T-helper 2 cell (primary cell): Measurements from ENCODE around the gene PACSIN3.
"Not testable (repeated sequence)": the region's sequence is repeated elsewhere in the genome, so short reads cannot be mapped to it uniquely, and the experiment has no call there.

ENCODE experiments used
- DNase-seq, 5 experiments: peaks; one replicate each; pipeline versions ENCODE4 v3.0.0 to v3.0.0-alpha.2; 2012 to 2022
- total RNA-seq, 2 donors: gene quantifications; one replicate each; lab custom pipeline; 2026; lab: John Stamatoyannopoulos, UW

PACSIN3 gene
- 0 to 0.88 reads per million in 2 donors for total RNA-seq

DNA sequence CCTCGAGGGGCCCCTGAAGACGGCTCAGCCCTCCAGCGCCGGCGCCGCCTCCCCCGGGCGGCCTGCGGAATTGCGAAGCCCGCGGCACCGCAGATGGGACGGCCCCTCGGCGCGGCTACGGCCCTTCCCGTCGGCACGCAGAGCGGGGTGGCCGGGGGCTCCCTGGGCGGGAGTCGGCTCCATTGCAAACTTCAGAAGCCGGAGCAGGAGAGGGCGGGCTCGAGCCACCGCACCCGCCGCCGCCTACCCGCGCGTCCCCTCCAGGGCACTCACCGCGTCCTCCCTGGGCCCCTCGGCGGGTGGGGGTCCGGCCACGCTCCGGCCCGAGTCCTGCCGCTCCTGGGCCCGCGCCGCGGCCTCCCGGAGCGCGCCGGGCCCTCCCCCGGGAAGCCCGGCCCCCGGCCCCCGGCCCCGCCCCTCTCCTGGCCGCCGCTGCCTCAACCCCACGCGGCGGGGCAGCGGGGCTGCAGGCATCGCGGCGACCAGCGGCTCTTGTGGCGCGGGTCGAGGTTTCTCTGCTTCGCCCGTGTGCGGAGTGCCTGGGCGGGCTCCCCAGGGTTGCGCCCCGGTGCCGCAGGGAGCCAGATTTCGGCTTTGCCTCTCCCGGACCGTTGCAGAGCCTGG, at the start of gene PACSIN3:
Gene PACSIN3 (minus strand): TSS at position 359 of the 624 bp plus-strand sequence. CDS start 3,707 bp downstream, outside the sequence.
- peak in 3 of 5 experiments; percentile 32 to 33 (median 33) for DNase-seq

DNA sequence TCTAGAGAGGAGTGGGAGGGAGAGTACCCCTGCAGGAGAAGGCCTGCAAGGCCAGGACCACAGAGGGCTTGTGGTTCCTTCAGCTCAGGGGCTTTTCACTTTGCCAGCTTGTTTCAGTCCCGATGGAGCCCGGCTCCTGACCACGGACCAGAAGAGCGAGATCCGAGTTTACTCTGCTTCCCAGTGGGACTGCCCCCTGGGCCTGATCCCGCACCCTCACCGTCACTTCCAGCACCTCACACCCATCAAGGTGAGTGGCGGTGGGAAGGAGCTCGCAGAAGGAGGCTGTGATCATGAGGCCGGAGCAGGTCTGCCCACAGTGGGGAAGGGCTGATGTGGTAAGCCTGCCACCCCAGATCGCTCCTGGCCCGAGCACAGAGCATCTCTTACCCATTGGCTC, 48.9 kb upstream of the PACSIN3 start:
- no peak for DNase-seq

DNA sequence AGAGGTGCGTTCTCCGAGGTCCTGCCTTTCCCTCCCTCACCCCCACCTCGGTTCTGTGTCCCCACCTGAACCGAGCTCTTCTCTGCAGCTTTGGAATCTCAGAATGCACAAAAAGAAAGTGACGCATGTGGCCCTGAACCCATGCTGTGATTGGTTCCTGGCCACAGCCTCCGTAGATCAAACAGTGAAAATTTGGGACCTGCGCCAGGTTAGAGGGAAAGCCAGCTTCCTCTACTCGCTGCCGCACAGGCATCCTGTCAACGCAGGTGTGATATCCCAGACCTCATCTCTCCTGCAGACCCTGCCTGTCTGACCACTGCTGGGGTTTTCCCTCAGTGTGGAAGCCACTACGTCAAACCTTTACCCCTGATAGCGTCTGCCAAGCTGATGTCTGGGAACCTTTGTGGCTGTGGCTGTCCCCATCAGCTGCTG, 48.5 kb upstream of the PACSIN3 start:
- peak in 4 of 5 experiments; percentile 11 to 69 (median 58) for DNase-seq

GRCh38 chr11:47233989-47234668, 47.9 kb upstream of the PACSIN3 start:
- no peak for DNase-seq

DNA sequence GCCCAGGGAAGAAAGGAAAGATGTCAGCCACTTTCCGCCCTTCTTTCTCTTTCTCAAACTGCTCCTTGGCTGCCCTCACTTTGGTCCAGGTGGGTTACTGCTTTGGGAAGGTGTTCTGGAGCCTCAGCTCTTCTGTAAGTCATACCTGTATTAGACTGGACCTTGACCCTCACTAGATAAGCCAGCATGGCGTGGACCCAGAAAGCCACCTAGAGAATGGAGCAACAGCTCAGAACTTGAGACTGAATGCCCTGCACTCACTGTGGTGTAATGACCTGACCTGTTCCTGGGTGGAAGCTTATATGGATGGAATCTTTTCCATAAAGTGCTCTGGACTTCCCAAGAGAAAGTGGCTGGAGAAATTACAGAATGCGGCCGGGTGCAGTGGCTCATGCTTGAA, 46.8 kb upstream of the PACSIN3 start:
- DNase-seq, result no peak

- no peak for DNase-seq
These were observed 42.9 kb upstream of the PACSIN3 start for GRCh38 chr11:47229161-47229560.

DNA sequence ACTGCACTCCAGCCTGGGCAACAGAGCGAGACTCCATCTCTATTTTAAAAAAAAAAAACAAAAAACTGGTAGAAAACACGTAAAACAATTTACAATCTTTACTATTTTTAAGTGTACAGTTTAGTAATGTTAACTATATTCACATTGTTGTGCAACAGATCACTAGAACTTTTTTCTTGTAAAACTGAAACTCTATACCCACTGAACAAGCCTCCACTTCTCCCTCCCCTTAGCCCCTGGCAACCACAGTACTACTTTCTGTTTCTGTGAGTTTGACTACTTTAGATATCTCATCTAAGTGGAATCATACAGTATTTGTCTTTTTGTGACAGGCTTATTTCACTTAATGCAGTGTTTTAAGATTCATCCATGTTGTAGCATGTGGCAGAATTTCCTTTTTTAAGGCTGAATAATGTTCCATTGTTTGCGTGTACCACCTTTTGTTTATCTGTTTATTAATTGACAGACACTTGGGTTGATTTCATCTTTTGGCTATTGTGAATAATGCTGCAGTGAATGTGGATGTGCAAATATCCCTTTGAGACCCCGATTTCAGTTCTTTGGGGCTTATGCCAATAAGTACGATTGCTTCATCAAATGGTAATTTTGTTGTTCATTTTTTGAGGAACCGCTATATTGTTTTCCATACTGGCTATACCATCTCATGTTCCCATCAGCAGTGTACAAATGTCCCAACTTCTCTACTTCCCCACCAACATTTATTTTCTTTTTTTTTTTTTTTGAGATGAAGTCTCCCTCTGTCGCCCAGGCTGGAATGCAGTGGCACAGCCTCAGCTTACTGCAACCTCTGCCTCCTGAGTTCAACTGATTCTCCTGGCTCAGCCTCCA, 39.5 kb upstream of the PACSIN3 start:
- DNase-seq, result peak in 2 of 5 experiments; percentile 9 to 81

GRCh38 chr11:47222696-47223095, 36.5 kb upstream of the PACSIN3 start:
- DNase-seq, result no peak

DNA sequence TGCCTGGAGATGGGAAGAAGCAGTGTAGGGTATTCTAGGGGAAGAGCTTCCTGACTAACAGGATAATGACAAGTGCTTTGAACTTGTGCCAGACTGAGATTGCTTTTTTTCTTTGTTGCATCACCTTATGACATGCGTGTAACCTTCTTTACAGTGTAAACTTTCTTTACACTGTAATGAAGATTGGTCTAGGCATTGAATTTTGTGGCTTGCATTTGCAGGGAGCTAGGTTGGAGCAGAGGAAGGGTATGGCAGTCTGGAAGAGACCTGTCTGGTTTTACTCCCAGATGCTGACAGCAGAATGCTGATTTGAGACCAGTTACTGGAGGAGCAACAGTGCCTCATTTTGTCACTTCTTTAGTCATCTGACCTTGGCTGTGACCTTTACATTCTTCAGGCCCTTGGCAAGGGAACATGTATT, 34.2 kb upstream of the PACSIN3 start:
- DNase-seq, result no peak

DNA sequence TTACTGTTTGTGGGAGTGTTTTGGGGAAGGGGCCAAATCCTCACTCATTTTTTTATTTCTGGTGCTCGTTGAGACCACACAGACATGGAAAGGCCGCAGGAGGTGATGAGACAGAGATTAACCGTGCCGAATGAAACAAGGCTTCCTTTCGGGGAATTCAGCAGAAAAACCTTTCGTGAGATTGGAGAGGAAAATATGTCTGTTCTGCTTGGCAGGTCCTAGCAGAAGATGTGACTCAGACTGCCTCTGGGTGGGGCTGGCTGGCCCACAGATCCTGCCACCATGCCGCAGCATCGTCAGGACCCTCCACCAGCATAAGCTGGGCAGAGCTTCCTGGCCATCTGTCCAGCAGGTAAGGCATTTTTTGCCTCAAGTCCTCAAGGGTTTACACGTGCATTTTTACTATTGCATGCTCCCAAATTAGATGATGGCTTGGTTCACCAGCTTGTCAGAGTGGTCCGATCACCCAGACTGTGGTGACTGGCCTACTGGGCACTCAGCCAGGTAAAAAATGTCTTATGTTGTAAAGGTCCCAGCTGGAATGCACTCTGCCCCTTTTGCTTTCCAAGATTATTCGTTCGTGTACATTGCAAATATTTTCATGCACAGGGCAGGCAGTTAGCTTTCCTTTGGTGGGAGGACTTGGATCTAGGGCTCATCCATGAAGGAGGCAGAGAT, 30.0 kb upstream of the PACSIN3 start:
- DNase-seq, result peak in 2 of 5 experiments; percentile 57 to 83

DNA sequence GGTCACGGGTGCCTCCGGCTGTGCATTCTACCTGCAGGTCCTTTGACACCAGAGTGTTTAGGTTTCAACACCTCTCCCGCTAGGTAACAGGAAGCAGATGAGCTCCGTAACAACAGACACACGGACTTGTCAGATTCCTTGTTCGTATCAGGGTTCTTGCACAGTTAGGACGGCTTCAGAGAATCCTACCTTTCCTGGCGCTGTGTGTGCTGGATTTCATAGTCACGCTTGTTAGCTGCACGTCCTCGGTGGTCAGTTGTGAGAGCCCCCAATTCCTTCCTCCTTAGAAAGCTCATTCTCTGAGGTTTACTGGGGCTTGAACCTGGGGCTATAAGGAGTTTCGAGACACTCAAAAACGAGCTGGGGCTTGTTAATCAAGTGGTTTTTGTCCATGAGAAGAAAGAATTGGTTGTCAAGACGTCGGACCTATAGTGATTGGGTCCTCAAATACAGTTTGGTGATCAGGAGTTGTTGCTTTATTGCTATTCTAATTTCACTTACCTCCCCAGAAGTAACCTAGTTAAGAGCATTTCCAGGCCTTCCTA, 29.2 kb upstream of the PACSIN3 start:
- DNase-seq, result no peak

- peak; percentile 69 to 95 (median 80) for DNase-seq
These were observed 27.8 kb upstream of the PACSIN3 start for GRCh38 chr11:47213950-47214565.

DNA sequence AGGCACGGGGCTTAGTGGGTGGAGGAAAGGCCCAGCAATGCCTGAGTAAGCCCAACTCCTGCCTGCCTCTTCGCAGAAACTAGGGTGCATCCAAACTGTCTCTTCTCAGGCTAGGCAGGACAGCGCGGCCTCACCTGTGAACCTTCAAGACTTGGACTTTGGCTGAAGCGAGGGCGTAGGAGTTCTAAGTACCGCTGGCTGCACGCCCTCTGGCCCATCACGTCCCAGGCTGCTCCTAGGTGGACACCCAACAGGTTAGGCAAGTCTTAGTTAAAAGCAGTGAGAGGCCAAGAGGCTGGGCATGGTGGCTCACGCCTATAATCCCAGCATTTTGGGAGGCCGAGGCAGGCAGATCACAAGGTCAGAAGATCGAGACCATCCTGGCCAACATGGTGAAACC, 26.7 kb upstream of the PACSIN3 start:
- DNase-seq, result no peak

DNA sequence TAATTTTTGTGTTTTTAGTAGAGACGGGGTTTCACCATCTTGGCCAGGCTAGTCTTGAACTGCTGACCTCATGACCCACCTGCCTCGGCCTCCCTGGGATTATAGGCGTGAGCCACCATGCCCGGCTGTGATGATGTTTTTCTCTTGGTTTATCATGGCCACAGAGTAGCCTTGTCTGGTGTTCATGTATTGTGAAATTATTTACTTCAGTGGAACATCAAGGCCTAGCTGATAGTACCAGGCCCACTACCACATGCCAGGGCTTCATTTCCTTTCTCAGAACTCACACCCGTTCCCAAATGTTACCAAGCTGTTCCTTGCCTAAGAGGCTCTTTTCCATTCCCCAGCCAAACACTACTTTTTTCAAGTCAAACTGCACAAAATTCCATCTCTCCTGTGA, 22.4 kb upstream of the PACSIN3 start:
- no peak for DNase-seq

GRCh38 chr11:47208008-47208552, 21.8 kb upstream of the PACSIN3 start:
- not testable (repeated sequence) for DNase-seq

DNA sequence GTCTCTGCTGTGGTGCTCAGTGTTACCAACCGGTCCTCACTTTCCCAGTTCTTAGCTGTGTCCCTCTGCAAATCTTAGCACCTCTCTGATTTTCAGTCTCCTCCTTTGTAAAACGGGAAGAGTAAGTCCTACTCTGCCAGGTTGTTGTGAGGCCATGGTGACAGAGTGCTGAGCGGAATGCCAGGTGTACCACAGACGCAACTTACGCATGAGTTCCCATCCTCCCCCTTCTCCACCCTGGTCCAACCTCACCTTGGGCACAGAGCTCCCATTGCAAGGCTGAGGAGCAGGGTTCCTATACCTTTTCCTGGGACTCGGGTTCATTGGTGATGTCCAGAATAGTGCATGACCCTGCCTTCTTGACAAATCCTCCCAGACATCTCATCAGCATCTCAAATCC, 21.2 kb upstream of the PACSIN3 start:
- no peak for DNase-seq

DNA sequence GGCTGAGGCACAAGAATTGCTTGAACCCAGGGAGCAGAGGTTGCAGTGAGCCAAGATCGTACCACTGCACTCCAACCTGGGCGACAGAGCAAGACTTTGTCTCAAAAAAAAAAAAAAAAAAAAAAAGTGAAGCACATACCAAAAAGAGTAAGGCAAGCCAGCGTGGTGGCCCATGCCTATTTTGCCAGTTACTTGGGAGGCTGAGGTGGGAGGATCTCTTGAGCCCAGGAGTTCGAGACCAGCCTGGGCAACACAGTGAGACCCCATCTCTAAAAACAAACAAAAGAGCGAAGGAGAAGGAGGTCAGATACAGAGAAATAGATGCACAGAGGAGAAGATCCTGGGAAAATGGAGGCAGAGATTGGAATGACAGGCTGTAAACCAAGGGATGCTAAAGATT, 20.3 kb upstream of the PACSIN3 start:
- not testable (repeated sequence) for DNase-seq

- DNase-seq, result no peak
These were observed 18.4 kb upstream of the PACSIN3 start for GRCh38 chr11:47204637-47204989.

GRCh38 chr11:47202576-47202975, 16.3 kb upstream of the PACSIN3 start:
- DNase-seq, result no peak

GRCh38 chr11:47201015-47201414, 14.8 kb upstream of the PACSIN3 start:
- DNase-seq, result no peak

GRCh38 chr11:47198161-47198560, 11.9 kb upstream of the PACSIN3 start:
- not testable (repeated sequence) for DNase-seq

DNA sequence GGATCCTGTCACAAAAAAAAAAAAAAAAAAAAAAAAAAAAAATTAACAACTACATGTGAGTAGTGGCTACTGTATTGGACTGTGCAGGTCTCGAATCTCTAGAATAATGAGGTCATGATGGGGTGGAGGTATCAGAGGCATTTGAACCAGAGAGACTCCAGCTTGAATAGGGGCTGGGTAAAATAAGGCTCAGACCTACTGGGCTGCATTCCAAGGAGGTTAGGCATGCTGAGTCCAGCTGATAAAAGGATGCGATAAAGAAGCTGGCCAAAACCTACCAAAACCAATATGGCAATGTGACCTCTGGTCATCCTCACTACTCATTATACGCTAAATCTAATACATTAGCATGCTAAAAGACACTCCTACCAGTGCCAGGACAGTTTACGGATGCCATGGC, 5.9 kb upstream of the PACSIN3 start:
- DNase-seq, result no peak
